Astrocyte (in vitro differentiated cells and primary cell): ENCODE measurements around the gene C1QL1. TPM values are rescaled to one million over a fixed set of nuclear protein-coding genes. Genes with fewer than 3 reads are reported as not detected.

Experiments
- DNase-seq: peaks from one replicate; pipeline ENCODE4 v3.0.0-alpha.2; 2010; ENCODE audit warnings: low read depth
- FAIRE-seq: peaks from 2 replicates; lab custom pipeline; 2011; peaks lifted over from hg19 to GRCh38; lab: Jason Lieb, UNC
- H2AFZ ChIP-seq: 2 replicates; pipeline ENCODE4 v1.6.0; 2012; ENCODE audit warnings: low read depth, low read length, inconsistent platforms
- H3K27ac ChIP-seq: 2 replicates; pipeline ENCODE4 v1.5.1; 2011; ENCODE audit warnings: low read depth, low read length, inconsistent platforms
- H3K27me3 ChIP-seq: 2 replicates; pipeline ENCODE4 v1.6.0; 2011; ENCODE audit warnings: low read length, inconsistent platforms; ENCODE audit not compliant: insufficient read depth
- H3K36me3 ChIP-seq: 2 replicates; pipeline ENCODE4 v1.5.1; 2011; ENCODE audit warnings: low read length, inconsistent platforms; ENCODE audit not compliant: insufficient read depth
- H3K4me1 ChIP-seq: 2 replicates; pipeline ENCODE4 v1.5.1; 2011; ENCODE audit warnings: low read length, inconsistent platforms; ENCODE audit not compliant: insufficient read depth
- H3K4me2 ChIP-seq: 2 replicates; pipeline ENCODE4 v1.6.0; 2012; ENCODE audit warnings: low read length, inconsistent platforms
- H3K4me3 ChIP-seq: 2 replicates; pipeline ENCODE4 v1.5.1; 2011; ENCODE audit warnings: low read depth, mild to moderate bottlenecking, low read length, inconsistent platforms; ENCODE audit not compliant: insufficient read depth
- H3K79me2 ChIP-seq: 2 replicates; pipeline ENCODE4 v1.6.0; 2012; ENCODE audit warnings: mild to moderate bottlenecking, low read length, inconsistent platforms; ENCODE audit not compliant: insufficient read depth
- H3K9ac ChIP-seq: 2 replicates; pipeline ENCODE4 v1.6.0; 2012; ENCODE audit warnings: mild to moderate bottlenecking, low read length, inconsistent platforms
- H3K9me3 ChIP-seq: 2 replicates; pipeline ENCODE4 v1.5.1; 2012; ENCODE audit warnings: low read depth, mild to moderate bottlenecking, low read length, inconsistent platforms; ENCODE audit not compliant: insufficient read depth
- H4K20me1 ChIP-seq: 2 replicates; pipeline ENCODE4 v1.6.0; 2012; ENCODE audit warnings: low read length, inconsistent platforms; ENCODE audit not compliant: insufficient read depth
- H3K27ac Mint-ChIP-seq: one replicate; pipeline ENCODE4 v1.8.0; 2021; ENCODE audit warnings: mild to moderate bottlenecking, mixed read lengths; ENCODE audit not compliant: unreplicated experiment
- H3K27me3 Mint-ChIP-seq: one replicate; pipeline ENCODE4 v1.8.0; 2021; ENCODE audit warnings: low read depth, mixed read lengths; ENCODE audit not compliant: unreplicated experiment
- H3K36me3 Mint-ChIP-seq: one replicate; pipeline ENCODE4 v1.8.0; 2021; ENCODE audit warnings: low read depth, mixed read lengths; ENCODE audit not compliant: unreplicated experiment
- H3K4me1 Mint-ChIP-seq: one replicate; pipeline ENCODE4 v1.8.0; 2021; ENCODE audit warnings: low read depth, mixed read lengths; ENCODE audit not compliant: unreplicated experiment
- H3K4me3 Mint-ChIP-seq: one replicate; pipeline ENCODE4 v1.8.0; 2021; ENCODE audit warnings: mild to moderate bottlenecking, moderate library complexity, mixed read lengths; ENCODE audit not compliant: unreplicated experiment
- H3K9me3 Mint-ChIP-seq: one replicate; pipeline ENCODE4 v1.8.0; 2021; ENCODE audit warnings: mild to moderate bottlenecking, mixed read lengths; ENCODE audit not compliant: unreplicated experiment
- EZH2 ChIP-seq: IDR thresholded peaks from 2 replicates; pipeline ENCODE4 v1.6.1; 2012; ENCODE audit warnings: mild to moderate bottlenecking, low read length, inconsistent platforms; ENCODE audit not compliant: insufficient read depth
- total RNA-seq: library from RNA; stranded (reverse); gene quantifications from 2 replicates; pipeline ENCODE4 v1.2.1, GENCODE V29; 2021
- TF ChIP-seq, protein P1 (sequence below): IDR thresholded peaks from 2 replicates; pipeline ENCODE4 v1.5.1; 2011; ENCODE audit warnings: low read depth, mild to moderate bottlenecking, inconsistent platforms, low read length, moderate library complexity; ENCODE audit not compliant: insufficient read depth

C1QL1 gene
- total RNA-seq, 1 donor from 2014 or later = not detected

DNA sequence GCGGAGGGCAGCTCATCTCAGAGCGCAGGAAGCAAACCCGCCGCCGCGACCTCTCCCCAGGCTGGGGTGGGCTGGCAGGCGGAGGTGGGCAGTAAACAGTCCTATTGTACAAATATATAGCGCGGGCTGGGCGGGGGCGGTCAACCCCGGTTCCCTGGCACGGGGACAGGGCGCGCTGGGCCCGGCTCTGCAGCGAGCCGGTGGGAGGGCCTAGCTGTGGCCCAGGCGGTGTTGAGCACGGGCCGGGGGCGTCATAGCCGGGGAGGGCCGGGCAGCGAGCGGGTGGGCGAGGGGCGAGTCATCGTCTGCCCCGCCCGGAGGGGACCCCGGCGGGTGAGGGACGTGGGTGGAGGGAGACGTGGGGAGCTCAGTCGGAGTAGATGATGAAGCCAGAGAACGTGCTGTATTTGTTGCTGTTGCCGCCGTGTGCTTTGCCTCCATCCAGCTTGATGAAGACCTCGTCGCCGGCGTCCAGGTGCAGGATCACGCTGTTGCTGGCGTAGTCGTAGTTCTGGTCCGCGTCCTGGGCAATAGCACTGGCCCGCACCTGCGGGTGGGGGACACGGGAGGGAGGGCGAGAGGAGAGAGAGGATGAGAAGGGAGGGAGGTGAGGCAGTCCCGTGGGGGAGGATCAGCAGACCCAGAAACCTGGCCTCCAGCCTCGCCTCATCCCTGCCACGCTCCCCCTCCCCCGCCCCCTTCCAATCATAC is 8.1 kb downstream of the C1QL1 start:
- Mint-ChIP-seq H3K4me1 (peaks cover 3% of the 10 kb centered on the region), H3K27ac (no peak overlapping the region), H3K9me3 (no peaks in the 10 kb centered on the region), H3K36me3 (no peaks in the 10 kb centered on the region), H3K27me3 (peaks cover 14% of the 10 kb centered on the region), H3K4me3 (no peak overlapping the region)
- H3K27me3 ChIP-seq = peaks cover 4% of the 10 kb centered on the region
- no peaks in the 10 kb centered on the region for H3K79me2 ChIP-seq
- no peak overlapping the region for H3K9ac ChIP-seq
- FAIRE-seq = no peak
- no peaks in the 10 kb centered on the region for H4K20me1 ChIP-seq
- H3K27ac ChIP-seq = no peak overlapping the region
- H3K36me3 ChIP-seq = no peaks in the 10 kb centered on the region
- no peak overlapping the region for H3K4me3 ChIP-seq
- H2AFZ ChIP-seq = peak overlapping the region; percentile 81
- H3K4me2 ChIP-seq = peak overlapping the region; percentile 80
- TF ChIP-seq EZH2 = no peak
- TF ChIP-seq, protein P1, sequence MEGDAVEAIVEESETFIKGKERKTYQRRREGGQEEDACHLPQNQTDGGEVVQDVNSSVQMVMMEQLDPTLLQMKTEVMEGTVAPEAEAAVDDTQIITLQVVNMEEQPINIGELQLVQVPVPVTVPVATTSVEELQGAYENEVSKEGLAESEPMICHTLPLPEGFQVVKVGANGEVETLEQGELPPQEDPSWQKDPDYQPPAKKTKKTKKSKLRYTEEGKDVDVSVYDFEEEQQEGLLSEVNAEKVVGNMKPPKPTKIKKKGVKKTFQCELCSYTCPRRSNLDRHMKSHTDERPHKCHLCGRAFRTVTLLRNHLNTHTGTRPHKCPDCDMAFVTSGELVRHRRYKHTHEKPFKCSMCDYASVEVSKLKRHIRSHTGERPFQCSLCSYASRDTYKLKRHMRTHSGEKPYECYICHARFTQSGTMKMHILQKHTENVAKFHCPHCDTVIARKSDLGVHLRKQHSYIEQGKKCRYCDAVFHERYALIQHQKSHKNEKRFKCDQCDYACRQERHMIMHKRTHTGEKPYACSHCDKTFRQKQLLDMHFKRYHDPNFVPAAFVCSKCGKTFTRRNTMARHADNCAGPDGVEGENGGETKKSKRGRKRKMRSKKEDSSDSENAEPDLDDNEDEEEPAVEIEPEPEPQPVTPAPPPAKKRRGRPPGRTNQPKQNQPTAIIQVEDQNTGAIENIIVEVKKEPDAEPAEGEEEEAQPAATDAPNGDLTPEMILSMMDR = no peak
- no peak for DNase-seq
- H3K9me3 ChIP-seq = no peaks in the 10 kb centered on the region
- peaks cover 5% of the 10 kb centered on the region for H3K4me1 ChIP-seq

DNA sequence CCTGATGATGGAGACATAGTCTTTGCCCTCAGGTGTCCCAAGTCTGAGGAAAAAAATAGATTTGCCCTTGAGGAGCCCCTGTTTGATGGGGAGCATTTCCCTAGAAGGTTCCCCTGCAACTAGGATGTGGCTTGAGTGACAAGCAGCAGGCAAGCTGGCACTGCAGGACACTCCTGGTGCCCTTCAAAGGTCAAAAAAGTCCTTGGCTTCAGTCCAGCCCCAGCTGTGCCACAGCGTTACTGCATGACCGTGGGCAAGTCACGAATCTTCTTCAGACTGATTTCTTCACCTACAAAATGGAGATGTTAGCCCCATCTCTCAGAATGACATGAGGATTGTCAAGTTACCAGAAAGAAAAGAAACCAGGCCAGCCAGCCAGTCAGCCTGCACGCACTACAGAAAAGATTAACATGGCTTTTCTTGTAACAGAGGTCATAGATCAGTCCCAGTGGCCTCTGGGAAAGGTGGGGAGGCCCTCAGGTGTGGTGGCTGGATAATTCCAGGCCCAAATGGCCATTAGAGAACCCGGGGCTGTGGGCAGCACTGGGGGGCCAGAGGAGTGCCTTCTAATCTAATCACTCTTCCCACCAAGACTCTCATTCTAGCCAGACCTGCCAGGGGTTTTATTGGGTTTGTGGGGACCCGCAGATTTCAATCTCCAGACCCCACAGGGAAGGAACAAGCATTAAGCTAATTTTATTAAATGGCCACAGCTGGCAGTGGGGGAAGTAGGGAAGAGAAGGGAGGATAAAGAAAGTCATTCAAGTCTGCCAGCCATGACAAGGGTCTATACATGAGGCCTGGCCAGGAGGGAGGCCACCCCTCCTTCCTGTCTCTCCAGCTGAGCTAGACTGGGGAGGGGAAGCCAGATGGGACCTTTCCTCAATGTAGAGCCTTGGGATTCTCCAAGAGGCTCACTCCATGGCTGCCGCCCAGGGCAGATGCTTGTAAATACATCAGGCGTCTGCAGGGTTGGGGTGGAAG is 10.8 kb downstream of the C1QL1 start:
- Histone ChIP-seq H3K9me3 (no peaks in the 10 kb centered on the region), H3K4me3 (no peak overlapping the region), H3K36me3 (no peaks in the 10 kb centered on the region), H3K27ac (no peak overlapping the region), H2AFZ (no peak overlapping the region), H3K27me3 (peaks cover 4% of the 10 kb centered on the region), H3K4me2 (no peak overlapping the region), H3K9ac (no peak overlapping the region), H3K4me1 (peaks cover 5% of the 10 kb centered on the region), H3K79me2 (no peaks in the 10 kb centered on the region), H4K20me1 (no peaks in the 10 kb centered on the region)
- peaks cover 5% of the 10 kb centered on the region for H3K27me3 Mint-ChIP-seq
- FAIRE-seq (no peak), DNase-seq (no peak)
- no peaks in the 10 kb centered on the region for H3K9me3 Mint-ChIP-seq
- H3K36me3 Mint-ChIP-seq = no peaks in the 10 kb centered on the region
- TF ChIP-seq, protein P1 = no peak
- TF ChIP-seq EZH2 = no peak
- no peak overlapping the region for H3K27ac Mint-ChIP-seq
- H3K4me3 Mint-ChIP-seq = no peak overlapping the region
- peaks cover 3% of the 10 kb centered on the region for H3K4me1 Mint-ChIP-seq
